OCI-LY3 (cell line): Measurements from ENCODE around the gene CABP4.

Experiments
- CTCF ChIP-seq: fragments of 200-600, 300-600 bp; sonication (generic); IDR thresholded peaks from 2 replicates; pipeline ENCODE4 v1.5.1; 2014; ENCODE audit warnings: antibody characterized with exemption, low read length, low read depth
- EZH2phosphoT487 ChIP-seq: fragments of 200-600 bp; shearing (Covaris generic); IDR thresholded peaks from 2 replicates; pipeline ENCODE4 v1.6.1; 2018; ENCODE audit warnings: antibody characterized with exemption, mixed run types, low read depth

DNA sequence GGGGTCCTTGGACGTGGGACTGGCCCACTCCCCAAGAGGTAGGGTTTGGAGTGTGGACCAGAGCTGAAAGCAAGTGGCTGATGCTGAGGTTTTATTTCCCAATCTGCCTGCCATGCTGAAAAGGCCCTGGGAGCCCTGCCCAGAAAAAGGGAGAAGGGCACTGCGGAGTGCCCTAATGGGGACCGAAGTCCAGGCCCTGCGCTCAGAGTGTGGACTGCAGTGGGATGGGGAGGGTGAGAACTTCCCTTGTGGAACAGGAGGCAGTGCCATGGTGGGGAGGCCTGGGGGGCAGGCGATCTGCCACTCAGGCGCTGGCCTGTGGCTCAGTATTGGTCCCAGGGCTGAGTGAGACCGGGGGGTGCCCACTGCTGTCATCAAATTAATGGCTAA, 6.9 kb upstream of the CABP4 start:
- TF ChIP-seq CTCF (no peak), EZH2phosphoT487 (no peak)
